GM19455 (cell line): ENCODE results near the gene PPAN.

ENCODE experiments used
- ATAC-seq: cut with Tn5 transposase; IDR thresholded peaks from one replicate; pipeline ENCODE4 v1.9.1; 2021; ENCODE audit not compliant: unreplicated experiment

Gene PPAN

GRCh38 chr19:10092648-10093294 is 13.4 kb upstream of the PPAN start:
- ATAC-seq = no peak

- ATAC-seq = no peak
These were observed 12.6 kb upstream of the PPAN start for GRCh38 chr19:10093295-10094186.

- no peak for ATAC-seq
These were observed 10.6 kb upstream of the PPAN start for GRCh38 chr19:10095622-10095947.

GRCh38 chr19:10095948-10096614 is 10.1 kb upstream of the PPAN start:
- peak; percentile 70 for ATAC-seq

GRCh38 chr19:10096615-10096963 is 9.6 kb upstream of the PPAN start:
- ATAC-seq = no peak

- no peak for ATAC-seq
These were observed 5.9 kb upstream of the PPAN start for GRCh38 chr19:10100163-10100785.

- ATAC-seq = no peak
These were observed 3.4 kb upstream of the PPAN start for GRCh38 chr19:10102787-10103236.

GRCh38 chr19:10104130-10104513 is 2.0 kb upstream of the PPAN start:
- no peak for ATAC-seq

- peak; percentile 38 for ATAC-seq
These were observed 1.3 kb upstream of the PPAN start for GRCh38 chr19:10104665-10105508.

- ATAC-seq = no peak
These were observed 558 bp upstream of the PPAN start for GRCh38 chr19:10105509-10106099.

- ATAC-seq = no peak
These were observed 1.1 kb downstream of the PPAN start for GRCh38 chr19:10107254-10107653.

- no peak for ATAC-seq
These were observed 1.7 kb downstream of the PPAN start for GRCh38 chr19:10107817-10108367.

GRCh38 chr19:10109528-10109927 is 3.4 kb downstream of the PPAN start:
- no peak for ATAC-seq

GRCh38 chr19:10110076-10110971 is 4.2 kb downstream of the PPAN start:
- no peak for ATAC-seq

- ATAC-seq = no peak
These were observed 4.8 kb downstream of the PPAN start for GRCh38 chr19:10110972-10111317.

- ATAC-seq = no peak
These were observed 5.2 kb downstream of the PPAN start, which contains the start of gene P2RY11 for GRCh38 chr19:10111405-10111811. TSS of gene P2RY11 (plus strand) at chr19:10111693. CDS start at chr19:10111722, 29 bp downstream.

- ATAC-seq = no peak
These were observed 6.0 kb downstream of the PPAN start for GRCh38 chr19:10112037-10112761.

- ATAC-seq = no peak
These were observed 6.9 kb downstream of the PPAN start for GRCh38 chr19:10112895-10113591.
